Stimulated activated CD4-positive, alpha-beta T cell treated with anti-CD3 and anti-CD28 coated beads, Interleukin-1b, Interleukin-23, amount 100 ng/mL, for 24 hours (primary cell): ENCODE measurements around the gene CLCNKA.

Experiments
- DNase-seq, 4 experiments: peaks; one replicate each; pipeline ENCODE4 v3.0.0-alpha.2; 2020; ENCODE audit warnings: low read depth in 4 of 4, low spot score in 1 of 4

Gene CLCNKA

GRCh38 chr1:16076031-16076864 is 54.4 kb downstream of the CLCNKA start:
- DNase-seq: no peak

- no peak for DNase-seq
These were observed 55.0 kb downstream of the CLCNKA start for GRCh38 chr1:16076865-16077238.

GRCh38 chr1:16077406-16078245 is 55.8 kb downstream of the CLCNKA start:
- no peak for DNase-seq

- peak; percentile 31 to 57 (median 50) for DNase-seq
These were observed 57.3 kb downstream of the CLCNKA start for GRCh38 chr1:16078925-16079656.

GRCh38 chr1:16080422-16081150 is 58.8 kb downstream of the CLCNKA start:
- DNase-seq: no peak

- DNase-seq: no peak
These were observed 59.8 kb downstream of the CLCNKA start for GRCh38 chr1:16081636-16082035.

GRCh38 chr1:16082283-16083038 is 60.6 kb downstream of the CLCNKA start:
- DNase-seq: peak; percentile 42 to 56 (median 46)

- DNase-seq: no peak
These were observed 61.6 kb downstream of the CLCNKA start for GRCh38 chr1:16083486-16083885.
